CD4-positive, alpha-beta T cell treated with Interferon gamma for 1 hour (primary cell): ENCODE data around the gene BCL2L15.
"Not testable (repeated sequence)": the region's sequence is repeated elsewhere in the genome, so short reads cannot be mapped to it uniquely, and the experiment has no call there.

Experiments used
- DNase-seq: peaks from one replicate; pipeline ENCODE4 v3.0.0-alpha.2; 2020

BCL2L15 gene

GRCh38 chr1:113868387-113869083 lies 18.8 kb downstream of the BCL2L15 start:
- no peak for DNase-seq

DNA sequence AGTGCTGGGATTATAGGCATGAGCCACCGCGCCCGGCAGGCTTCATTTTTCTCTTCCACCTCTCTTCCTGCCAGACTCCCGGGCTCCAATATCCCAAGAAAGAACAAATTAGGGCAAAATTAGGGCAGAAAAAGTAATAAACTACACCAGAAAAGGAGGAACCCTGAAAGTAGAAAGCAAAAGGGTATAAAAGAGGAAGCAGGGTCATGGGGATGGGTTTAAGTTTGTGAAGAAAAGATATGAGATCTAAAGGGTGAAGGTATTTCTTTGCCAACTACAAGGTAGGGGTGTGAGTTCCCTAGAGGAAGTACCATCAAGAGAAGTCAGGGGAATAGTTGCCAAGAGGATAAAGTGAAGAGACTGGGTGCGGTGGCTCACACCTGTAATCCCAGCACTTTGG lies 25.7 kb downstream of the BCL2L15 start:
- no peak for DNase-seq

- DNase-seq, result no peak
These were observed 26.5 kb downstream of the BCL2L15 start for GRCh38 chr1:113860891-113861290.

- DNase-seq, result no peak
These were observed 27.8 kb downstream of the BCL2L15 start for GRCh38 chr1:113859478-113860175.

- DNase-seq, result no peak
These were observed 28.4 kb downstream of the BCL2L15 start for GRCh38 chr1:113858982-113859381.

DNA sequence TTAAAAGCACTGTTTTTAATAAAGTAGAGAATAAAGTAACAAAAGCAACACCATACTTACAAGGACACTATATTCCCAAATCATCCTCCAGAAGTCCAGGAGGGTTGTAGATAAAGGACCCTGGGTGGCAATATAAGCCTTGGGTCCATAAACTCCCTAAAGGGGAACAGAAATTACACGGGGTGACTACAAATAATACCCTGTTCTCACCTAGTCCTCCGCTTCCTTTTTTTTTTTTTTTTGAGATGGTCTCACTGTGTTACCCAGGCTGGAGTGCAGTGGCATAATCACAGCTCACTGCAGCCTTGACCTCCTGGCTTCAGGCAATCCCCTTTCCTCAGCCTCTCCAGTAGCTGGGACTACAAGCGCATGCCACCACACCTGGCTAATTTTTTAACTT lies 29.0 kb downstream of the BCL2L15 start:
- no peak for DNase-seq

DNA sequence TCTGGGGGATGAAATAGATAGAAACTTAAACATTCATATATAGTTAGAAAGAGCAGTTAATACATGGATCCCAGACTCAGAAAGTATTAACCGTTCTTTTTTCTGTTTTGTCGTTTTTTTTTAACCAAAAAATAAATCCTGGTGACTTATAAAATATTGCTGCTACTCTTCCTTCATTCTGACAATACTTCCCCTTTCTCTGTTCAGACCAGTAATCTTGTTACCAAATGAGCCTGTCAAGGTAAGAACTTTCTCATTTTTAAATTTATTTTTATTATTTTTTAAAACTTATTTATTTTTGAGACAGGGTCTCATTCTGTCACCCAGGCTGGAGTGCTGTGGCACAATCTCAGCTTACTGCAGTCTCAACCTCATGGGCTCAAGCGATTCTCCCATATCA lies 29.6 kb downstream of the BCL2L15 start:
- DNase-seq, result no peak

GRCh38 chr1:113856401-113856790 lies 31.0 kb downstream of the BCL2L15 start:
- no peak for DNase-seq

DNA sequence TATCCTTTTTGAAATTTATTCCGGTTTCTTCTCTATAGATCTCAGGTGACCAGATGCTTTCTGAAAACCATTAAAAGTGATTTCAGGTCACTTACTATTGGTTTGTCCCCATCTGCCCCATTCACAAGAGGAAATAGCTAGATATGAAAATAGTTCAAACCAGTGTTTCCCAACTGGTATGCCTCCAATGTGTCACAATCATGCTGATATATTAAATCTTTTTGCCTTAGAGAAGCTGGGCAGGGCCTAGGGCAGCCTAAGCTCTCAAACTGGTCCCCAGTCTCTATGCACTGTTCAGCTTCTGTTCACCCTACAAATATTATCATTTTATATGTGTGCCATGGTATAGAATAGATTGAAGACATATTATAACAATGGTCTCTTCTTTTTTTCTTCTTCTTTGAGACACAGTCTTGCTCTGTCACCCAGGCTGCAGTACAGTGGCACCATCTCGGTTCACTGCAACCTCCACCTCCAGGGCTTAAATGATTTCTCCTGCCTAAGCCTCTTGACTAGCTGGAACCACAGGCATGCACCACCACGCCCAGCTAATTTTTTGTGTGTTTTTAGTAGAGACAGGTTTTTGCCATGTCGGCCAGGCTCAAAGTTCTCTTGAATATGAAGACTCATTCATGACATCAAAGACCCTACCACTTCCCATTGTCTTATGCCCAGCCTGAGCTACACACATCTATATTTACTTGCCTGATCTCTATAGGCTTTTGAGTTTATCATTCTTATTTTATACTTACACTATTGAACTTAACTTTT lies 31.6 kb downstream of the BCL2L15 start:
- no peak for DNase-seq

DNA sequence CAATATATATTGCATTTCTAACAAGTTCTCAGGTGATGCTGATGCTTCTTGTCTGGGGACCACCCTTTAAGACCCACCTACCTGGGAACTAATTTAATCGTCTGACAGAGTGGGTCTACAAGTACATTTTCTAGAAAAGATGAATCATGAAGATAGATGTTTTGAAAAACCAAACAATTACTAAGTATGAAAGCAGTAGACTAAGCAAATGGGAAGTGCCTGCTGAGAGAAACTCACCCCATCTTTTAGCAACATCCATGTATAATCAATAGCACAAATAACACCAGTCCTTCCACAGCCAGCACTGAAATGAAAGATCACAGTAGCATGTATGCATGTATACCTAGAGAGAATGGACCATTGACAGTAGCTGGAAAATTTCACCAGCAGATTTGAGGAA lies 33.1 kb downstream of the BCL2L15 start:
- DNase-seq, result no peak

DNA sequence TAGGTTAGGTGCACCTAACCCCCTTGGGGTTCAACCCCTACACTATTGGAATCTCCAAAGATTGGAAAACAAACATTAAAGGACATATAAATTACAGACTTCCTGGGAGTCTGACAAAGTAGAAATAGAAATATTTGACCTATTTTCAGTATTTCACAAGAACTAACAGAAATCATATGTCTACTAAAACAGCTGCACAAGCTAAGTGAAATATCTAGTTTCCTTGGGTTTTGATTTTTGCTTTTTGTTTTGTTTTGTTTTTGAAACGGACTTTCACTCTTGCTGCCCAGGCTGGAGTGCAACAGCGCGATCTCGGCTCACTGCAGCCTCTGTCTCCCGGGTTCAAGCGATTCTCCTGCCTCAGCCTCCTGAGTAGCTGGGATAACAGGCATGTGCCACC lies 34.7 kb downstream of the BCL2L15 start:
- DNase-seq, result not testable (repeated sequence)

DNA sequence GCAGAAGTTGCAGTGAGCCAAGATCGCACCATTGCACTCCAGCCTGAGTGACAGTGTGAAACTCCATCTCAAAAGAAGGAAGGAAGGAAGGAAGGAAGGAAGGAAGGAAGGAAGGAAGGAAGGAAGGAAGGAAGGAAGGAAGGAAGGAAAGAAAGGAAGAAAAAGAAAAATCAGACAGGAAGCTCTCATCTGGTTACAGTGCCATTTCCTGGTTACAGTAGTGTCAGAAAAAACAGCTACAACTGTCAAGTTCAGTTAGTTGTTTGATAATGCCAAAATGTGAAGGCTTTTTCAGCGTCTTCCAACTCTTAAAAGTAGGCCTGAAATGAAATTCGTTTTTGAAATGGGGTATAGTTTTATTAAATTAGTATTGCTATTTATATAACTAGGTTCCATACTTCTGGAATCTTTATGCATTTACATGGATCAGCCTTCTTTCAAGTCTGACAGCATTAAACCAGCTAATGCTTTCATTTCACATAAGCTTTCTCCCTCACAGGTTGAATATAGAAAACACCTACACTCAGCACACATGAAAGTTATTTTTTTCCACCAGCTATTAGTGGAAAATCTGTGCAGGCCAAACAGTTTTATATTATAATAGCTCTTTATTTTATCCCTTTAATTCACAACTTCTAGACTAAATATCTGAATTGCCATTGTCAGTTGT lies 37.1 kb downstream of the BCL2L15 start:
- no peak for DNase-seq

DNA sequence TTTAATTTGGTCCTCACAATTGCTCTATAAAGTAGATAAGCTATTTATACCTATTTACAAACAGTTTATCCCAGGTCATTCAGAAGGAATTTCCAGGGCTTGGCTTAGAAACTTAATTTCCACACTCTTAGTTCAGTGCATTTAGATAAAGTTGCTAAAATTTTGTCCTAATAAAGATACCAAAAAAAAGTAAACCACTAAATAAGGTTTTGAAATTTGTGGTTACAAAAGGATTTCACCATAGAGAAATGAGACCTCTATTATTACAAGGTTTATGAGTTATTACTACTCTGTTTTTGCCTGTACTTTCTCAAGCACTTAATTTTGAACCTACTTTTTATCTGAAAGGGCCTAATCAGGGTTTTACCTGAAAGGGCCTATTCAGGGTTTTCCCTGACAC lies 38.3 kb downstream of the BCL2L15 start:
- no peak for DNase-seq

DNA sequence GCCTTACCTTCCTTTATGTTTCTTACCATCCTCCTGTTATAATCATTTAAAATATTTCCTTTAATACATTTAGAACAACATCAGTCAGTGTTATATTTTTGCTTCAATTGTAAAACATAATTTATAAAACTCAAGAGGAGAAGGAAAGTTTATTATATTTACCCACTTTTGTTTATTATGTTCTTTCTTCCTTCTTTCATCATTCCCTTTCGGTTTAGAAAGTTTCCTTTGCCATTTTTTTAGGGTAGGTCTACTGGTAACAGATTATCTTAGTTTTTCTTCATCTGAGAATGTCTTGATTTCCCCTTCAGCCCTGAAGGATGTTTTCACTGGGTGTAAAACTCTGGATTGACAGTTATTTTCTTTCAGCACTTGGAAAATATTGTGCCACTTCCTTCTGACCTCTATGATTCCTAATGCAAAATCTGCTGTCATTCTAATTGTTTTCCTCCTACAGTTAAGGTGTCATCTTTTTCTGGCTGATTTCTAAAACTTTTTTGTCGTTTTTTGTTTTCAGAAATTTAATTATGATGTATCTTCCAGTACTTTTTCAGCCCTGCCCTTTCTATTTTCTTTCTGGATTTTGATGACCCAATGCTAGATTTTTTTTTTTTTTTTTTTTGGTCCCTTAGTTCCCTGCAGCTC lies 40.9 kb downstream of the BCL2L15 start:
- DNase-seq, result no peak

DNA sequence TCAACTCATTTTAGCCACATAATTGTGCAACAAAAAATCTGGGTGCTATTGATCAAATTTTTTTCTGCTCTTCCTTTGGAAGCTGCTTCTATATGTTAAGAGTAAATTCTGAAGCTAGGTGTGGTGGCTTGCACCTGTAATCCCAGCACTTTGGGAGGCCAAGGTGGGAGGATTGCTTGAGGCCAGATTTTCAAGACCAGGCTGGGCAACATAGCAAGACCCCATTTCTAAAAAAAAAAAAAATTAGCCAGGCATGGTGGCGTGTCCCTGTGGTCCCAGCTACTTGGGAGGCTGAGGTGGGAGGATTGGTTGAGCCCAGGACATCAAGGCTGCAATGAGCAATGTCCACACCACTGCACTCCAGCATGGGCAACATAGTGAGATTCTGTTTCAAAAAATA lies 50.8 kb downstream of the BCL2L15 start:
- no peak for DNase-seq

- no peak for DNase-seq
These were observed 51.6 kb downstream of the BCL2L15 start for GRCh38 chr1:113835686-113836290.

DNA sequence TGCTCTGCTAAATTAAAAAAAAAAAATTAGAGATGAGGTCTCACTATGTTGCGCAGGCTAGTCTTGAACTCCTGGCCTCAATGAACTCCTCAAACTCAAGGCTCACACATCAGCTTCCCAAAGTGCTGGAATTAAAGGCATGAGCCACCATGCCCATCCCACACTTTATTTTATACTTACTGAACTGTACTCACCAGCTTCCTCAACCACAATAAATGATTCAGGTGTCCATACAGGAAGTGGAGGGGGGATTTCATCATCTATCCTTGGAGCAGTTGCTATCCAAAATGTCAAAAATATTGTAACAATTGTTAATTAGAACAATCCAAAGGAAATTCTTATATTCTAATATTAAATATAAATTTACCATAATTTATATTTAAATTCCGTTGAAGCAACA lies 52.7 kb downstream of the BCL2L15 start:
- DNase-seq, result no peak
